GM18499 (cell line): Measurements from ENCODE around the gene XYLT1.

Experiments used
- ATAC-seq: cut with Tn5 transposase; IDR thresholded peaks from one replicate; pipeline ENCODE4 v1.9.1; 2021; ENCODE audit warnings: moderate number of reproducible peaks; ENCODE audit not compliant: insufficient read depth, unreplicated experiment

XYLT1 gene

GRCh38 chr16:17461951-17462729 is 8.6 kb downstream of the XYLT1 start:
- ATAC-seq: no peak

- no peak for ATAC-seq
These were observed 9.9 kb downstream of the XYLT1 start for GRCh38 chr16:17460890-17461289.

GRCh38 chr16:17459903-17460521 is 10.7 kb downstream of the XYLT1 start:
- no peak for ATAC-seq

DNA sequence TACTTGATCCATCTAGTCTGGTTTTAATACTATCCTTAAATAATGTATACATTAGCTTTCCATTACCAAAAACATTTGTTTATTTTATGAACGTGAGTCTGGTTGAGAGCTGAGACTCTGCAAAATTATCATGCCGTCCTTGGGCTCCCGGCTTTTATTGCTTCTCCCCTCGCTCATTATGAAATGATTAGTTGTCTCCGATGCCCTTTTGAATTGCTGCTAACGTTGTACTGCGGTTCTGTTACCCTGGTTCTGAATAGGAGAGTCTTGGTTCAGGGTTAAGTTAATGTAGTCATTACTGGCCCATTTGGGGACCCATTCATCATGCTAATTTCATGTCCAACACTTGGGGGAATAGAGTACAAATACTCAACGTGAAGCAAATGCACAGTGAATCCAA is 12.8 kb downstream of the XYLT1 start:
- ATAC-seq: no peak

DNA sequence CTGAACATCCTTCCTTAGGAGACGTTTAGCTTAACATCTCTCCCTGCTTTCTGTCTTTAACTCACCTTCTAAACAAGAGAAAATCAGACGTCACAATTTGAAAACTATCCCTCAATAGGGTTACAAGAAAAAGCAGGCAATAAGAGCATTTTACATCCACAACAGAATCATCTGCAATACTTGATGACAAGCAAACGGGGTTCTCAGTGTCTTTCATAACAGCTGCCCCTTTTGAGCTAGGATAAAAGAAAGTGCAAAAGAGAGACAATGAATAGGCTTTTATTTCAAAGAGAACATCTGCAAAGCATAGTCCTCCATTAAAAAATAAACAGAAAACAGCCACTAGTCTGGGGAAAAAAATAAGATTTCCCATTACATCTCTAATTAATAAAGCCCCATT is 13.2 kb downstream of the XYLT1 start:
- no peak for ATAC-seq

DNA sequence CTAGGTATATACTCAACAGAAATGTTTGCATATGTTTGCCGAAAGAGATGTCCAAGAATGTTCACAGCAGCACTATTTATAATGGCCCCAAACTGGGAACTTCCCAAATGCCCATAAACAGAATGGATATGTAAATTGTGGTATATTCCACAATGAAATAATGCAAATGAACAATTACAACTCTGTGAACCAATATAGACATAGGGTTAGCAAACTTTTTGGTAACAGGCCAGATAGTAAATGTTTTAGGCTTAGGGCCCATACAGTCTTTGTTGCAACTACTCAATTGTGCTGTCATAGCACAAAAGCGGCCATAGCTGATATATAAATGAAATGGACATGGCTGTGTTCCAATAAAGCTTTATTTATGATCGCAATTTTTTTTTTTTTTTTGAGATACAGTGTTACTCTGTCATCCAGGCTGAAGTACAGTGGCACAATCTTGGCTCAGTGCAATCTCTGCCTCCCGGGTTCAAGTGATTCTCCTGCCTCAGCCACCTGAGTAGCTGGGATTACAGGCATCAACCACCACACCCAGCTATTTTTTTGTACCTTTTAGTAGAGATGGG is 16.5 kb downstream of the XYLT1 start:
- ATAC-seq: no peak

DNA sequence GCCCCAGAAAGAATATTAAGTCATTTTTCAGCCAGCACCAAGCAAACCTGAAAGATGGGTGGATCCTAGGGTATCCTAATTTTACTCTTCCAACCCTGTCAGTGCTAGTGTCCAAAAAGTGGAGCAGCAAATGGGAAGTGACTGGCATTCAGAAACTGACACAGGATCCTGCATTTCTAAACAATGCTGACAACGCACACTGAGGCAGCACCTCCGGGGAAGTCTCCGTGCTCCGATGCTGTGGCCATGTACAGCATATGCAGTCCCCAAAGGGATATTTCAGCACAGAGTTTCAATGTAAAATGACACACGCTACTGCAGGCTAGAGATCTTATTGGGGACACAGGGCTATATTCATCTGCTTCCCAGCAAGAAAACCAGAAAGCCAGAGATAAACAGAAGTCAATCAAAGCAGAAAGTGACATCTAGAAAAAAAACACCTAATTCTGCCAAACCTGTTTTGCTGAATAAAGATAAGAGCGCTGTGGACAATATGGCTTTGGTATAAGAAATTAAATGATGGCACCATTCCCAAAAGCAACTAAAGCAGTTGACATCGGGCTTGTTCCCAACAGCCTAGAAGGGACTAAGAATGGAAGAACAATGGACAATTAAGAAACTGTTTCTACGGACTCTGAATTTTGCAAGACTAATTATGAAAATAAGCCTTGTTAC is 17.3 kb downstream of the XYLT1 start:
- no peak for ATAC-seq

- no peak for ATAC-seq
These were observed 17.8 kb downstream of the XYLT1 start for GRCh38 chr16:17452922-17453321.

GRCh38 chr16:17451843-17452242 is 18.9 kb downstream of the XYLT1 start:
- no peak for ATAC-seq

DNA sequence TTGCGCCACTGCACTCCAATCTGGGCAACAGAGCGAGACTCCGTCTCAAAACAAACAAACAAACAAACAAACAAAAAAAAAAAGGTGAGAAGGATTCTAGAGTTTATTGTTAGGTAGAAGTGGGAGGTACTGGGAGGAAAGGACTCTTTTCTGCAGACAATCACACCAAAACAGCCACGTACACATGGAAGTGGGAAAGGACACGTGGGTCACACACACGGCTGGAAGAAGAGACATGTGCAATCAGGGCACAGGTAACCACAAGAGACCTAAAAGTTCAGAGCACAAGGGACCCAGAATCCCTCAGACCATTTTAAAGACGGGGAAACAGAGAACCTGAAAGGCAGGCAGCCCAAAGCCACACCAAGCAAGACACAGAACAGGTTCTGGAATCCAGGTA is 20.5 kb downstream of the XYLT1 start:
- ATAC-seq: no peak

- no peak for ATAC-seq
These were observed 21.8 kb downstream of the XYLT1 start for GRCh38 chr16:17448640-17449638.

- no peak for ATAC-seq
These were observed 23.6 kb downstream of the XYLT1 start for GRCh38 chr16:17447101-17447569.

- no peak for ATAC-seq
These were observed 24.1 kb downstream of the XYLT1 start for GRCh38 chr16:17446661-17447060.

DNA sequence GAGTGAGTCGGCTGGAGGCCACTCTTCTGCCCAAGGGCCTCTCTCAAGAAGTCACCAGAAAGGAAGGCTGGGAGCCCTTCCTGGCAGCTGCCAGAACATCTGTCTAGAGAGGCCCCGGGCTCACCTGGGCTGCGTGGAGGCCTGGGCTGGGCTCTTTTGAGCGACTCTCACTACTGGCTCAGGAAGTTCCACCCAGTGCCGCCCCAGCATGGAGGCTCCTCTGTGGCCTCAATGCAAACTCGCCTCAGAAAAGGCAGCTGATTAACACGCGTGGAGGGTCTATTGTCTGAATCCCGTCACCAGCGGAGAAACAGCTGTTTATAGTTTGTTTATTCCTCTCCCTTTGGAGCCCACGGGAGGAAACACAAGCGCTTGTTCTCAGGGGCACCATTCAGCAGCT is 25.3 kb downstream of the XYLT1 start:
- ATAC-seq: no peak

DNA sequence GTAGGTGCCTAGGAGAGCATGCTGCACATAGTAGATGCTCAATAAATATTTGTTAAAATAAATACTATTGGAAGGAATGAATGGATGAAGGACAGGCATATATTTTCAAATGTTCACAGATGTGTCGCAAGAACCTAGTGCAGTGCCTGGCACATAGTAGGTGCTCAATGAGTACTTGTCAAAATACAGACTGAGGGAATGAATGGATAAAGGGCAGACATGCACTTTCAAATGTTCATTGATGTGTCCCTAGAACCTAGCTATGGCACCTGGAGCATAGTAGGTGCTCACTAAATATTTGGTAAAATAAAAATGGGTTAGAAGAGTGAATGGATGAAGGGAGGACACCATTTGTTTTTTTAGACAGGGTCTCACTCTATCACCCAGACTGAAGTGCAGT is 26.1 kb downstream of the XYLT1 start:
- no peak for ATAC-seq

GRCh38 chr16:17440131-17440530 is 30.6 kb downstream of the XYLT1 start:
- ATAC-seq: no peak

- no peak for ATAC-seq
These were observed 31.2 kb downstream of the XYLT1 start for GRCh38 chr16:17439580-17439979.

DNA sequence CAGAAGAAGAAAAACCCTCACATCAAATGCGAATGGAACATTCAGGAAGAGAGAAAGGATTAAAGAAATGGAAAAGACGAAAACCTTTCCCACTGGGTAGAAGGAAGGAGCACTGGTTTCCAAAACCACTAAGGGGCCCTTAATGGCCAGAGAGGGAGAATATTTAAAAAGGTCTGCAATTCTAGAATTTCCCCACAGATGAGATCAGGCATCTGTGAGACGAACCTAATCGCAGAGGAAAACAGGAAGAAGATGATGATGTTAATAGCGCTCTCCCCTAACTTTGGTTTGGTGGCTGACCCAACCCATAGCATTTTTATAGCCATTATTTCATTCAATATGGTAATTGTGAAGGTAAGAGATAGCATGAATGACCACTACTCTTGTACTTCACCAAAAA is 32.8 kb downstream of the XYLT1 start:
- ATAC-seq: no peak

DNA sequence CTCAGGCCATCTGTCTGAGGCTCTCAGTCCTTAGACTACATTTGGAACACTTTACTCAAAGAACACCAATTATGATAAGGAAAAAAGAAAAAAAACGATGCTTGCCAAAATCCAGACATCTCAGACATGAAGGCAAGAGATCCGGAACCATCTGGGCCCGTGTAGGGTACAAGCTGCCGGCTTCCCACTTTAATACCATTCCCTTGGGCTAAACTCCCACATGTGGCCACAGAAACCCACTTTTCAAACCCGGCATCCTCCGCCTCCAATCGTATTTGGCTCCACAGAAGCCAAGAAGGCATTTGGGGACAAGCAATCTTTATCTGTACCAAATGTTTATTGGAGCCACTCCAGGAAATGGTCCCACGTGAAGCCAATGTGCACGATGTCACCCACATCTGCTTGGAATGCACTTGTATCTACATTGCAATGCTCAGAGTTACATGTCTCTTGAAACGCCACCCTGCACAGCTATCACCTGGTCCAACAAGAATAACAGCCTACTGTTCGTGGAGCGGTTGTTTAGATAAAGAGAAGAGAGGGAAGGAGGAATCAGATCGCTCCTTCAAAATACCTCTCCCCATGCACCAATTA is 33.5 kb downstream of the XYLT1 start:
- no peak for ATAC-seq

DNA sequence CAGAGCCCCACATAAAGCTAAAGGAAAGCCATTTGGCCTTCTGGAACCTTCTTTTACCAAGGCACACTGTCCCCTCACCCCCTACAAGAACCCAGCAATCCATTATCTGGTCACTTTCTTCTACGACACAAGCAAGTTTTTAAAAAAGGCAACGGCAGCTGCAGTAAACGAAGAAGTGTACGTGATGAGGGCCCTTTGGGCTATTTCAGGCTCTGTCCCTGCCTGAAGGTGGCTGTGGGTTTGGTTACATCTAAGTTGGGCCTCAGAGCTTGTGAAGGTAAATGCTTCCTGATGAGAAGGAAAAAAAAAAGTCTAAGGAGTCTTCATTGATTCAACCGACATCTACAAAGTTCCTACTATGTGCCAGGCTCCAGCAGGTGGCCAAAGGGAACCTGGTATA is 35.4 kb downstream of the XYLT1 start:
- no peak for ATAC-seq
